Colonic mucosa (tissue), 4 donors: Measurements from ENCODE around the gene VPS39. TPM values are rescaled to one million over a fixed set of nuclear protein-coding genes. Genes with fewer than 3 reads are reported as not detected.
A peak's percentile ranks its signal among the peaks of the same experiment; 100 is the strongest.

ENCODE experiments used
- DNase-seq: peaks from one replicate; pipeline ENCODE4 v3.0.0-alpha.2; 2020
- H3K27ac ChIP-seq: fragments of 200-600 bp; one replicate; pipeline ENCODE4 v1.8.0; 2021
- H3K27me3 ChIP-seq: fragments of 200-600 bp; one replicate; pipeline ENCODE4 v1.8.0; 2021
- H3K36me3 ChIP-seq: fragments of 200-600 bp; one replicate; pipeline ENCODE4 v1.8.0; 2021
- H3K4me1 ChIP-seq: fragments of 200-600 bp; one replicate; pipeline ENCODE4 v1.8.0; 2021; ENCODE audit warnings: mild to moderate bottlenecking
- H3K4me3 ChIP-seq: fragments of 200-600 bp; one replicate; pipeline ENCODE4 v1.8.0; 2021
- H3K9ac ChIP-seq, 2 donors: one replicate each; pipeline ENCODE4 v1.7.0; 2013; ENCODE audit warnings: control low read depth in 2 of 2, low read depth in 2 of 2, low read length in 2 of 2
- H3K9me3 ChIP-seq: fragments of 200-600 bp; one replicate; pipeline ENCODE4 v1.8.0; 2021
- intact Hi-C: fragments of 100-400 bp; cut with DNase I; formaldehyde crosslinking; loops from one replicate; pipeline ENCODE4 v1.14.1; 2022
- total RNA-seq, 2 donors: library from RNA; stranded (reverse); fragmentation: NEBNext Ultra II Directional in 1 of 2; extraction: Animal tissue kit (Norgen Biotek cat#: 25700) in 1 of 2; gene quantifications; one replicate each; pipeline ENCODE4 v1.2.1, GENCODE V29; 2021
- TF ChIP-seq, protein P1 (sequence below): fragments of 200-600 bp; IDR thresholded peaks from one replicate; pipeline ENCODE4 v1.8.0; 2022; ENCODE audit warnings: antibody characterized with exemption, mild to moderate bottlenecking
- donor health status: healthy.
- donor health status: DM: no; HTN: no; CAD: no.
- donor health status: DM: no; HTN: no; CAD: no.

VPS39 gene
- total RNA-seq, 2 donors from 2014 or later, result 49.1 to 50.4 TPM

DNA sequence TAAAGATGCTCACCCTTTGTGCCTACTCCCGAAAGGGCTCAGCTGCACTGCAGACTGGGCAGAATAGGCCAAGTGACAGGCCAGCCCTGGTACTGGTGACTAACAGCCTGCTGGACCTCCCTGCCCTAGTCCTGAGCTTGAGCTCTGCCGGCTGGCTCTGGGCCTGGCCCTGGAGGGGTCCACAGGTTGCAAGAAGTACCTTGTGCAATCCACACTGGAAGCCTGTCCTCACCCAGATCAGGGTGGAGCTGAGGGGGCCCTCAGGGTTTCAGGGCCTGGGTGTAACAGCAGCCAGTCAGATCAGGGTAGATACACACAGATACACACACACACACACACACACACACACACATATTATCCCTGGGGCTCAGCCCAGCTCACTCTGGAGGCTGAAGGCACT lies 86.4 kb downstream of the VPS39 start:
- Histone ChIP-seq H3K27me3 (no peaks in the 10 kb centered on the region), H3K4me1 (peaks cover 3% of the 10 kb centered on the region), H3K9me3 (no peaks in the 10 kb centered on the region), H3K9ac (no peak overlapping the region), H3K27ac (no peak overlapping the region), H3K36me3 (no peaks in the 10 kb centered on the region), H3K4me3 (no peak overlapping the region)
- intact Hi-C loops, result no loop called here
- TF ChIP-seq, protein P1, sequence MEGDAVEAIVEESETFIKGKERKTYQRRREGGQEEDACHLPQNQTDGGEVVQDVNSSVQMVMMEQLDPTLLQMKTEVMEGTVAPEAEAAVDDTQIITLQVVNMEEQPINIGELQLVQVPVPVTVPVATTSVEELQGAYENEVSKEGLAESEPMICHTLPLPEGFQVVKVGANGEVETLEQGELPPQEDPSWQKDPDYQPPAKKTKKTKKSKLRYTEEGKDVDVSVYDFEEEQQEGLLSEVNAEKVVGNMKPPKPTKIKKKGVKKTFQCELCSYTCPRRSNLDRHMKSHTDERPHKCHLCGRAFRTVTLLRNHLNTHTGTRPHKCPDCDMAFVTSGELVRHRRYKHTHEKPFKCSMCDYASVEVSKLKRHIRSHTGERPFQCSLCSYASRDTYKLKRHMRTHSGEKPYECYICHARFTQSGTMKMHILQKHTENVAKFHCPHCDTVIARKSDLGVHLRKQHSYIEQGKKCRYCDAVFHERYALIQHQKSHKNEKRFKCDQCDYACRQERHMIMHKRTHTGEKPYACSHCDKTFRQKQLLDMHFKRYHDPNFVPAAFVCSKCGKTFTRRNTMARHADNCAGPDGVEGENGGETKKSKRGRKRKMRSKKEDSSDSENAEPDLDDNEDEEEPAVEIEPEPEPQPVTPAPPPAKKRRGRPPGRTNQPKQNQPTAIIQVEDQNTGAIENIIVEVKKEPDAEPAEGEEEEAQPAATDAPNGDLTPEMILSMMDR, result no peak
- DNase-seq, result peak; percentile 46

DNA sequence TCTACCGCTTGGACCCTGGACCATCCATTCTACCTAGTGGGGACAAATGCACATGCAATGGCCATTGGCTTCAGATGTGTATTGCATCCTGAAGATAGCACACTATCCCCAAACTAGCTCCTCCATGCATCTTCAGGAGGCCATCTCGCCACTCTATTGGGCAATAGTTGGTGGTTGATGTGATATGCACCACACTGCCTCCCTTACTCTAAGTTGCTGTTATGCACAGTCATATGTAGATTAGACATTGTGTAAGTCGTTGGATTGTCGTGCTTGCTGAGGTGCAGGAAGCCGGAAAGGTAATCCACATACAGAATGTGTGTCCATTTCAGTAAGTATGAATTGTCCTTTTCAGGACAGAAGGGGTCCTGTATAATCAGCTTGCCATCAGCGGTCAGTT lies 87.1 kb downstream of the VPS39 start:
- peak; percentile 13 for DNase-seq
- TF ChIP-seq, protein P1, result no peak
- intact Hi-C loops, result no loop called here
- no peaks in the 10 kb centered on the region for H3K36me3 ChIP-seq
- no peak overlapping the region for H3K4me3 ChIP-seq
- H3K9ac ChIP-seq, result no peak overlapping the region
- H3K9me3 ChIP-seq, result no peaks in the 10 kb centered on the region
- H3K27ac ChIP-seq, result no peak overlapping the region
- H3K27me3 ChIP-seq, result no peaks in the 10 kb centered on the region
- H3K4me1 ChIP-seq, result peaks cover 3% of the 10 kb centered on the region

DNA sequence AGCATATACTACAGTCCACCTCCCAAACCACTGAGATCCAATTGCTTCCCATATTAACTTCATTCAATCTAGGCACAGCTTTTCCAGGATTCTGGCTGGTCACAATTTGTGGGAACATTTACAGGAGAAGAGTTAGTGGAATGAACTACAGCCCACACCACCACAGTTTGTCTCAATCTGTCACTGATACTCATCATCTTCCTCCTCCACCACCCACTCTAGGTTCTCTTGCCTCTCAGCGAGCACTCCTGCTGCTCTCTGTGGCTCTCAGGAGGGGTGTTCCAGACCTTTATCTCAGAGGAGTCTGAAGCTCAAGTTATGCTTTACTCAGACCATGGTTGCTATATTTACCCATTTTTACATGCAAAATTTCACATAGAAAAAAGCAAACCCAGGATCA lies 87.8 kb downstream of the VPS39 start:
- Histone ChIP-seq H3K36me3 (no peaks in the 10 kb centered on the region), H3K9me3 (no peaks in the 10 kb centered on the region), H3K9ac (no peak overlapping the region), H3K4me3 (no peak overlapping the region), H3K27ac (no peak overlapping the region), H3K27me3 (no peaks in the 10 kb centered on the region), H3K4me1 (peaks cover 3% of the 10 kb centered on the region)
- TF ChIP-seq, protein P1, result no peak
- DNase-seq, result no peak
- intact Hi-C loops, result no loop called here

DNA sequence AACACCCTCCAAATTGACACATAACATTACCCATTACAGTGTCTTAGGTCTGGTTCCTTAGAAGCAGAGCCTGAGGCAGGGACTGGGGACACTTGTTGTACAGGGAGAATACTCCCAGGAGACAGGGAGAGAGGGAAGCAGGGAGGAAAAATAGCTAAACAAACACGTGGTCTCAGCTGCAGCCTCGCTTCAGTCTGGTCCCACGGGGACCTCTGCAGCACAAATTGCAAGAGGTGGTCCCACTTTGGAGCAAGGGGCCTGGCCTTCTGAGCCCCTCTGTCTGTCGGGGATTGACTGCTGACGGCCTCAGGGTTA lies 88.7 kb downstream of the VPS39 start:
- H3K9me3 ChIP-seq, result no peaks in the 10 kb centered on the region
- peaks cover 3% of the 10 kb centered on the region for H3K4me1 ChIP-seq
- no peak overlapping the region for H3K4me3 ChIP-seq
- peak; percentile 20 for DNase-seq
- H3K27me3 ChIP-seq, result no peaks in the 10 kb centered on the region
- no peak overlapping the region for H3K9ac ChIP-seq
- peak overlapping the region; percentile 67 for H3K27ac ChIP-seq
- intact Hi-C loops, result no loop called here
- no peaks in the 10 kb centered on the region for H3K36me3 ChIP-seq
- TF ChIP-seq, protein P1, result no peak

DNA sequence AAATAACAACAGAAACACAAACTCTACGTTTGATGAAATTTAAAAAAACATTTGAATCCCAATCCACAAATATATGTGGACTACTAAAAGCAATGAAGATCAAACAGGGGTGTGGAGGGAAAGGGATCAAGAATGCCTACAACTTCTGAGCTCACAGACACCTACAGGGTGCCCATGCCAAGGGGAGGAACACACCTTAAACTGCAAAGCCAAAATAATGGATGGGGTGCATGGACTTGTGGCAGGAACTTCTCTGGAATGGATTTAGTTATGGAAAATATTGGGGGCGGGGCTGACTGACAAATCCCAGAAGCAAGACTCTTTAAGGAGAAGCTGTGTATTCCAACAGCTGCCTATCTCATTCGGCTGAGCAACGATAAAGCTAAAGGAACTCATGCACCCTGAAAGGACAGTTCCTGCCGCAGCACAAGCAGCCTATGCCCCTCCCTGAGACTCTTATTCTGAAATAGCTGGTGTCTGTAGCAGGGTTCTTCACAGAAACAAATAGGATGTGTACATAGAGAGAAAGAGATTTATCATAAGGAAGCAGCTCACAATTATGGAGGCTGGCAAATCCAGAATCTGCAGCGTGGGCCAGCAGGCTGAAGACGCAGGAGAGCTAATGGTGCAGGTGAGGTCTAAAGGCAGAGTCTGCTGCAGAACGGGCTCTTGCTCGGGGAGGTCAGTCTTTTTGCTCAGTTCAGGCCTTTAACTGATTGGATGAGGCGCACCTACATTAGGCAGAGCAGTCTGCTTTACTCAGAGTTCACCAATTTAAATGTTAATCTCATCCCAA lies 89.3 kb downstream of the VPS39 start:
- Histone ChIP-seq H3K27me3 (no peaks in the 10 kb centered on the region), H3K36me3 (no peaks in the 10 kb centered on the region), H3K4me3 (no peak overlapping the region), H3K27ac (peak overlapping the region; percentile 67), H3K9ac (no peak overlapping the region), H3K4me1 (peaks cover 3% of the 10 kb centered on the region), H3K9me3 (no peaks in the 10 kb centered on the region)
- intact Hi-C loops, result no loop called here
- DNase-seq, result peak; percentile 71
- TF ChIP-seq, protein P1, result no peak
